HepG2 (cell line): Measurements from ENCODE around the gene UNC5CL. TPM values are rescaled to one million over a fixed set of nuclear protein-coding genes. Genes with fewer than 3 reads are reported as not detected.
A peak's percentile ranks its signal among the peaks of the same experiment; 100 is the strongest.

Source experiments
- ATF3 ChIP-seq: sonication (generic); formaldehyde crosslinking; IDR thresholded peaks from 2 replicates; pipeline ENCODE4 v1.4.0; 2020; ENCODE audit warnings: missing genetic modification reagents
- DR1 ChIP-seq: sonication (generic); formaldehyde crosslinking; IDR thresholded peaks from 2 replicates; pipeline ENCODE4 v1.8.0; 2021; ENCODE audit warnings: mild to moderate bottlenecking, missing genetic modification reagents, inconsistent platforms
- ELF4 ChIP-seq: sonication (generic); formaldehyde crosslinking; IDR thresholded peaks from 2 replicates; pipeline ENCODE4 v1.5.0; 2020; ENCODE audit warnings: missing genetic modification reagents, mild to moderate bottlenecking, moderate library complexity, borderline replicate concordance
- EP300 ChIP-seq, 3 experiments: sonication (generic) in 1 of 3; formaldehyde crosslinking in 1 of 3; IDR thresholded peaks; 2 replicates each; pipeline versions ENCODE4 v1.5.1 to v1.6.1; 2011 to 2020; ENCODE audit warnings: low read depth in 2 of 3, low read length in 2 of 3, borderline replicate concordance in 1 of 3, improper control_type of control experiment in 1 of 3, mild to moderate bottlenecking in 1 of 3, missing genetic modification reagents in 1 of 3, moderate library complexity in 1 of 3
- EZH2 ChIP-seq: conservative IDR thresholded peaks from 2 replicates; pipeline ENCODE4 v1.6.1; 2012; ENCODE audit warnings: mild to moderate bottlenecking, low read depth, low read length, moderate library complexity
- FOXA3 ChIP-seq: IDR thresholded peaks from 2 replicates; pipeline ENCODE4 v1.6.1; 2016; ENCODE audit warnings: missing genetic modification reagents, missing compliant biosample characterization
- FOXC1 ChIP-seq: sonication (generic); formaldehyde crosslinking; IDR thresholded peaks from 2 replicates; pipeline ENCODE4 v1.8.0; 2022; ENCODE audit warnings: mild to moderate bottlenecking, missing genetic modification reagents, borderline replicate concordance
- HMGXB4 ChIP-seq, 2 experiments: sonication (generic) in 1 of 2; formaldehyde crosslinking in 1 of 2; IDR thresholded peaks; 2 replicates each; pipeline versions ENCODE4 v1.4.0 to v1.6.1; 2018 to 2020; ENCODE audit warnings: missing genetic modification reagents in 2 of 2, borderline replicate concordance in 1 of 2, low read depth in 1 of 2, mild to moderate bottlenecking in 1 of 2, missing biosample characterization in 1 of 2
- JUND ChIP-seq: sonication (generic); formaldehyde crosslinking; IDR thresholded peaks from 2 replicates; pipeline ENCODE4 v1.8.0; 2022; ENCODE audit warnings: mild to moderate bottlenecking, missing genetic modification reagents
- KLF11 ChIP-seq: IDR thresholded peaks from 2 replicates; pipeline ENCODE4 v1.6.1; 2016; ENCODE audit warnings: missing compliant biosample characterization
- MTA1 ChIP-seq: sonication (generic); formaldehyde crosslinking; IDR thresholded peaks from 2 replicates; pipeline ENCODE4 v1.4.0; 2020; ENCODE audit warnings: missing genetic modification reagents, mild to moderate bottlenecking, borderline replicate concordance
- NFRKB ChIP-seq: fragments of 450-650 bp; IDR thresholded peaks from 2 replicates; pipeline ENCODE4 v1.6.1; 2017
- PAXIP1 ChIP-seq: sonication (generic); formaldehyde crosslinking; conservative IDR thresholded peaks from 2 replicates; pipeline ENCODE4 v1.4.0; 2020; ENCODE audit warnings: mild to moderate bottlenecking, missing genetic modification reagents, moderate library complexity
- RBAK ChIP-seq: sonication (generic); formaldehyde crosslinking; IDR thresholded peaks from 2 replicates; pipeline ENCODE4 v1.5.1; 2020; ENCODE audit warnings: mild to moderate bottlenecking, missing genetic modification reagents
- YEATS4 ChIP-seq: sonication (generic); formaldehyde crosslinking; IDR thresholded peaks from 2 replicates; pipeline ENCODE4 v1.4.0; 2020; ENCODE audit warnings: missing genetic modification reagents, borderline replicate concordance
- ZNF484 ChIP-seq: sonication (generic); formaldehyde crosslinking; IDR thresholded peaks from 2 replicates; pipeline ENCODE4 v1.5.1; 2020; ENCODE audit warnings: mild to moderate bottlenecking, low read depth, missing genetic modification reagents, borderline replicate concordance
- ZNF614 ChIP-seq: IDR thresholded peaks from 2 replicates; pipeline ENCODE4 v1.6.1; 2018; ENCODE audit warnings: missing biosample characterization, missing genetic modification reagents, inconsistent platforms, borderline replicate concordance
- ZNF629 ChIP-seq: sonication (generic); formaldehyde crosslinking; conservative IDR thresholded peaks from 2 replicates; pipeline ENCODE4 v1.5.0; 2020; ENCODE audit warnings: missing genetic modification reagents
- ZNF709 ChIP-seq: sonication (generic); formaldehyde crosslinking; IDR thresholded peaks from 2 replicates; pipeline ENCODE4 v1.5.0; 2020; ENCODE audit warnings: mild to moderate bottlenecking, missing genetic modification reagents
- ZNF777 ChIP-seq: sonication (generic); formaldehyde crosslinking; IDR thresholded peaks from 2 replicates; pipeline ENCODE4 v1.4.0; 2020; ENCODE audit warnings: missing genetic modification reagents
- ZSCAN12 ChIP-seq: sonication (generic); formaldehyde crosslinking; IDR thresholded peaks from 2 replicates; pipeline ENCODE4 v1.9.0; 2021; ENCODE audit warnings: mild to moderate bottlenecking, missing genetic modification reagents
- ZSCAN21 ChIP-seq: sonication (generic); formaldehyde crosslinking; IDR thresholded peaks from 2 replicates; pipeline ENCODE4 v1.8.0; 2022; ENCODE audit warnings: mild to moderate bottlenecking, missing genetic modification reagents, moderate library complexity, borderline replicate concordance
- ZSCAN29 ChIP-seq: sonication (generic); formaldehyde crosslinking; conservative IDR thresholded peaks from 2 replicates; pipeline ENCODE4 v1.4.0; 2020; ENCODE audit warnings: mild to moderate bottlenecking, missing genetic modification reagents
- polyA plus RNA-seq, 8 experiments: library from polyadenylated mRNA; depleted of rRNA in 3 of 8; stranded (reverse) in 7 of 8; unstranded in 1 of 8; fragments of >200 nt; fragmentation: Illumina TruSeq in 4 of 8; extraction: Trizol in 4 of 8; gene quantifications; 2 replicates each; pipeline versions ENCODE4 v1.2.1 to v1.2.3, GENCODE V29; 2011 to 2016; ENCODE audit warnings: low read depth in 4 of 8, missing spikeins in 1 of 8, mixed read lengths in 1 of 8; ENCODE audit not compliant: insufficient read depth in 1 of 8
- total RNA-seq, 5 experiments: library from RNA; depleted of rRNA; stranded (reverse); fragments of >200 nt; fragmentation: Illumina TruSeq; extraction: Trizol; gene quantifications; 2 replicates each; pipeline ENCODE4 v1.2.3, GENCODE V29; 2016; ENCODE audit warnings: low read depth in 1 of 5

Gene UNC5CL
- total and polyA plus RNA-seq, 2 of the 13 experiments (the other 11 are each of a cell fraction or from before 2014, with no cell fraction given): 2.4 to 2.5 TPM

- TF ChIP-seq HMGXB4 (CRISPR knock-in tag; IDR thresholded peaks at IDR 0.05; ENCODE audit: borderline replicate concordance in 1 of 2, low read depth in 1 of 2) (peak; percentile 51 to 60; a peak in 3 of 4 replicates), YEATS4 (CRISPR knock-in tag) (peak; percentile 73; the same call in 1 of the 2 replicates), ZNF614 (no peak), ZNF709 (CRISPR knock-in tag) (no peak), ZNF629 (CRISPR knock-in tag) (peak; percentile 17; the same call in 1 of the 2 replicates), JUND (peak; percentile 91), ZNF484 (CRISPR knock-in tag) (no peak), ELF4 (CRISPR knock-in tag) (peak; percentile 85; the same call in 1 of the 2 replicates), FOXA3 (CRISPR knock-in tag) (peak; percentile 70), ZSCAN12 (CRISPR knock-in tag) (no peak), FOXC1 (CRISPR knock-in tag) (peak; percentile 66; the same call in 1 of the 2 replicates), ZNF777 (CRISPR knock-in tag) (0 out of 2 replicates have a peak, but pooled peaks have one; percentile 37), NFRKB (no peak), EZH2 (no peak), MTA1 (CRISPR knock-in tag) (0 out of 2 replicates have a peak, but pooled peaks have one; percentile 46), EP300 (IDR thresholded peaks at IDR 0.05; ENCODE audit: low read depth in 2 of 2, low read length in 2 of 2) (peak in 1 of 2 experiments; percentile 78; a peak in 3 of 4 replicates), EP300 (CRISPR knock-in tag; IDR thresholded peaks at IDR 0.05; ENCODE audit: borderline replicate concordance) (peak; percentile 57; the same call in 1 of the 2 replicates), RBAK (CRISPR knock-in tag) (no peak), ZSCAN21 (CRISPR knock-in tag) (peak; percentile 81; the same call in 1 of the 2 replicates), ZSCAN29 (CRISPR knock-in tag) (peak; percentile 40; the same call in 1 of the 2 replicates), DR1 (CRISPR knock-in tag) (peak; percentile 54; the same call in 1 of the 2 replicates), KLF11 (CRISPR knock-in tag) (0 out of 2 replicates have a peak, but pooled peaks have one; percentile 17), ATF3 (peak; percentile 70), PAXIP1 (CRISPR knock-in tag) (peak; percentile 97)
These were observed 1.3 kb upstream of the UNC5CL start (continued) for GRCh38 chr6:41040101-41040939.
